ENCODE measurements around the gene GSTA1. TPM values are rescaled to one million over a fixed set of nuclear protein-coding genes. Genes with fewer than 3 reads are reported as not detected.
"Not testable (repeated sequence)": the region's sequence is repeated elsewhere in the genome, so short reads cannot be mapped to it uniquely, and the experiment has no call there.

Gene GSTA1
- total RNA-seq, 1 experiment from 2014 or later = not detected

- intact Hi-C loops (cut with micrococcal nuclease) = loop anchor here (2.0 kb wide), 1 partner anchor 39 kb away; no protein-coding TSS in a partner anchor
- ATAC-seq = no peak
- ChIA-PET CTCF (no interaction called here), POLR2A (ENCODE audit: unreplicated experiment) (no interaction called here)
- no TSS peak for BruUV-seq (replicated peaks)
- TF ChIP-seq EZH2 (IDR thresholded peaks at IDR 0.05; ENCODE audit: low read length, unreplicated experiment) = no peak
- TF ChIP-seq CTCF (conservative IDR thresholded peaks at IDR 0.05; ENCODE audit: low read depth, low read length) = no peak
- no peak for TF ChIP-seq EZH2phosphoT487 (IDR thresholded peaks at IDR 0.05; ENCODE audit: borderline replicate concordance, low read length)
- no peaks in the 10 kb centered on the region for H3F3A ChIP-seq (ENCODE audit: low read length, unreplicated experiment)
- no peaks in the 10 kb centered on the region for H4K20me1 ChIP-seq (ENCODE audit: low read length)
- H3K4me3 ChIP-seq (ENCODE audit: low read length) = no peak overlapping the region
- H3K79me2 ChIP-seq (ENCODE audit: low read length) = no peaks in the 10 kb centered on the region
- H3K9ac ChIP-seq (ENCODE audit: low read length) = no peak overlapping the region
- no peaks in the 10 kb centered on the region for H3K4me1 ChIP-seq (ENCODE audit: insufficient read depth, low read length)
- no peak for DNase-seq
- no peak overlapping the region for H3K4me2 ChIP-seq (ENCODE audit: low read length)
- H3K9me2 ChIP-seq (replicated peaks; ENCODE audit: low read length) = no peaks in the 10 kb centered on the region
- no peak overlapping the region for H3K27ac ChIP-seq (ENCODE audit: low read length)
- no peaks in the 10 kb centered on the region for H3K27me3 ChIP-seq (ENCODE audit: low read length)
- H3K36me3 ChIP-seq (ENCODE audit: low read depth, low read length) = no peaks in the 10 kb centered on the region
- no peaks in the 10 kb centered on the region for H3K9me3 ChIP-seq (ENCODE audit: low read length)
- no peak overlapping the region for H2AFZ ChIP-seq (ENCODE audit: low read length)
Observed at GRCh38 chr6:52787917-52788316, 15.7 kb downstream of the GSTA1 start.

GRCh38 chr6:52786249-52786956 lies 17.2 kb downstream of the GSTA1 start:
- H3F3A ChIP-seq (ENCODE audit: low read length, unreplicated experiment) = no peaks in the 10 kb centered on the region
- H3K9me3 ChIP-seq (ENCODE audit: low read length) = no peaks in the 10 kb centered on the region
- ChIA-PET POLR2A (ENCODE audit: unreplicated experiment) (no interaction called here), CTCF (no interaction called here)
- H4K20me1 ChIP-seq (ENCODE audit: low read length) = no peaks in the 10 kb centered on the region
- intact Hi-C loops (cut with micrococcal nuclease) = loop anchor here (2.0 kb wide), 1 partner anchor 40 kb away; no protein-coding TSS in a partner anchor
- ATAC-seq (no peak), DNase-seq (no peak)
- H3K4me3 ChIP-seq (ENCODE audit: low read length) = no peak overlapping the region
- no peaks in the 10 kb centered on the region for H3K9me2 ChIP-seq (replicated peaks; ENCODE audit: low read length)
- no peaks in the 10 kb centered on the region for H3K27me3 ChIP-seq (ENCODE audit: low read length)
- H3K9ac ChIP-seq (ENCODE audit: low read length) = no peak overlapping the region
- H2AFZ ChIP-seq (ENCODE audit: low read length) = no peak overlapping the region
- H3K27ac ChIP-seq (ENCODE audit: low read length) = no peak overlapping the region
- TF ChIP-seq EZH2 (IDR thresholded peaks at IDR 0.05; ENCODE audit: low read length, unreplicated experiment) (no peak), EZH2phosphoT487 (IDR thresholded peaks at IDR 0.05; ENCODE audit: borderline replicate concordance, low read length) (no peak), CTCF (conservative IDR thresholded peaks at IDR 0.05; ENCODE audit: low read depth, low read length) (no peak)
- no peaks in the 10 kb centered on the region for H3K79me2 ChIP-seq (ENCODE audit: low read length)
- no peaks in the 10 kb centered on the region for H3K4me1 ChIP-seq (ENCODE audit: insufficient read depth, low read length)
- BruUV-seq (replicated peaks) = no TSS peak
- no peak overlapping the region for H3K4me2 ChIP-seq (ENCODE audit: low read length)
- H3K36me3 ChIP-seq (ENCODE audit: low read depth, low read length) = no peaks in the 10 kb centered on the region

- intact Hi-C loops (cut with micrococcal nuclease); H3K4me3 ChIP-seq (ENCODE audit: low read length); H3K27me3 ChIP-seq (ENCODE audit: low read length); H3K9ac ChIP-seq (ENCODE audit: low read length); H3K27ac ChIP-seq (ENCODE audit: low read length); H3K9me2 ChIP-seq (replicated peaks; ENCODE audit: low read length); H3K79me2 ChIP-seq (ENCODE audit: low read length); H4K20me1 ChIP-seq (ENCODE audit: low read length); BruUV-seq (replicated peaks); H3K9me3 ChIP-seq (ENCODE audit: low read length); DNase-seq; H2AFZ ChIP-seq (ENCODE audit: low read length); H3K4me2 ChIP-seq (ENCODE audit: low read length); H3K4me1 ChIP-seq (ENCODE audit: insufficient read depth, low read length); POLR2A ChIA-PET (ENCODE audit: unreplicated experiment); H3K36me3 ChIP-seq (ENCODE audit: low read depth, low read length); H3F3A ChIP-seq (ENCODE audit: low read length, unreplicated experiment); CTCF ChIA-PET; ATAC-seq: not testable (repeated sequence)
Observed at GRCh38 chr6:52782696-52783274, 20.8 kb downstream of the GSTA1 start.

GRCh38 chr6:52782209-52782608 lies 21.4 kb downstream of the GSTA1 start:
- H4K20me1 ChIP-seq (ENCODE audit: low read length); H2AFZ ChIP-seq (ENCODE audit: low read length); H3K9me2 ChIP-seq (replicated peaks; ENCODE audit: low read length); H3K4me3 ChIP-seq (ENCODE audit: low read length); DNase-seq; intact Hi-C loops (cut with micrococcal nuclease); H3K9ac ChIP-seq (ENCODE audit: low read length); POLR2A ChIA-PET (ENCODE audit: unreplicated experiment); H3K27ac ChIP-seq (ENCODE audit: low read length); ATAC-seq; H3K79me2 ChIP-seq (ENCODE audit: low read length); CTCF ChIA-PET; H3K27me3 ChIP-seq (ENCODE audit: low read length); H3K4me1 ChIP-seq (ENCODE audit: insufficient read depth, low read length); H3K4me2 ChIP-seq (ENCODE audit: low read length); BruUV-seq (replicated peaks); H3K9me3 ChIP-seq (ENCODE audit: low read length); H3F3A ChIP-seq (ENCODE audit: low read length, unreplicated experiment); H3K36me3 ChIP-seq (ENCODE audit: low read depth, low read length): not testable (repeated sequence)

Data from PC-3 (cell line).